Spleen (tissue), 7 donors: Measurements from ENCODE around the gene KIFC3.
A peak's percentile ranks its signal among the peaks of the same experiment; 100 is the strongest.

Experiments used
- CTCF ChIP-seq, 11 experiments: fragments of 200-600 bp in 7 of 11; fragments of 450-650 bp in 4 of 11; sonication (generic) in 4 of 11; IDR thresholded peaks in 8 of 11; conservative IDR thresholded peaks in 3 of 11; 1 replicate in 7 of 11; 2 replicates in 4 of 11; pipeline versions ENCODE4 v1.4.0 to v1.8.0; 2016 to 2021; ENCODE audit warnings: antibody characterized with exemption in 11 of 11, inconsistent platforms in 4 of 11, mild to moderate bottlenecking in 1 of 11
- POLR2A ChIP-seq, 3 donors: fragments of 450-650 bp; IDR thresholded peaks; one replicate each; pipeline ENCODE4 v1.5.1; 2017; ENCODE audit warnings: antibody characterized with exemption in 3 of 3, mild to moderate bottlenecking in 1 of 3
- POLR2AphosphoS5 ChIP-seq, 3 donors: sonication (generic); formaldehyde crosslinking; IDR thresholded peaks; one replicate each; pipeline ENCODE4 v1.5.1; 2017; ENCODE audit warnings: antibody characterized with exemption in 3 of 3
- donor health status: DM: no; HTN: no; CAD: no; lungs with moderate emphysema.
- donor health status: DM: no; HTN: no; CAD: no.
- donor health status: DM: no; HTN: no; CAD: no.

GRCh38 chr16:57762365-57763040, 39.8 kb downstream of the KIFC3 start:
- TF ChIP-seq CTCF (IDR thresholded peaks at IDR 0.05 in 8 of 11, conservative IDR thresholded peaks at IDR 0.05 in 3 of 11) (no peak), POLR2AphosphoS5 (IDR thresholded peaks at IDR 0.05) (peak in 1 of 3 donors; percentile 10), POLR2A (IDR thresholded peaks at IDR 0.05) (no peak)
